OCI-LY7 (cell line): ENCODE data around the gene RHOBTB3.

ENCODE experiments used
- CTCF ChIP-seq: fragments of 200-600 bp; sonication (generic); conservative IDR thresholded peaks from 2 replicates; pipeline ENCODE4 v1.5.1; 2014; ENCODE audit warnings: mild to moderate bottlenecking, antibody characterized with exemption, low read length, moderate library complexity, mixed read lengths
- EZH2phosphoT487 ChIP-seq: fragments of 200-600 bp; sonication (generic); IDR thresholded peaks from 2 replicates; pipeline ENCODE4 v1.6.1; 2018; ENCODE audit warnings: low read depth, borderline replicate concordance, mild to moderate bottlenecking, mixed run types, antibody characterized with exemption, low read length, moderate library complexity, mixed read lengths

DNA sequence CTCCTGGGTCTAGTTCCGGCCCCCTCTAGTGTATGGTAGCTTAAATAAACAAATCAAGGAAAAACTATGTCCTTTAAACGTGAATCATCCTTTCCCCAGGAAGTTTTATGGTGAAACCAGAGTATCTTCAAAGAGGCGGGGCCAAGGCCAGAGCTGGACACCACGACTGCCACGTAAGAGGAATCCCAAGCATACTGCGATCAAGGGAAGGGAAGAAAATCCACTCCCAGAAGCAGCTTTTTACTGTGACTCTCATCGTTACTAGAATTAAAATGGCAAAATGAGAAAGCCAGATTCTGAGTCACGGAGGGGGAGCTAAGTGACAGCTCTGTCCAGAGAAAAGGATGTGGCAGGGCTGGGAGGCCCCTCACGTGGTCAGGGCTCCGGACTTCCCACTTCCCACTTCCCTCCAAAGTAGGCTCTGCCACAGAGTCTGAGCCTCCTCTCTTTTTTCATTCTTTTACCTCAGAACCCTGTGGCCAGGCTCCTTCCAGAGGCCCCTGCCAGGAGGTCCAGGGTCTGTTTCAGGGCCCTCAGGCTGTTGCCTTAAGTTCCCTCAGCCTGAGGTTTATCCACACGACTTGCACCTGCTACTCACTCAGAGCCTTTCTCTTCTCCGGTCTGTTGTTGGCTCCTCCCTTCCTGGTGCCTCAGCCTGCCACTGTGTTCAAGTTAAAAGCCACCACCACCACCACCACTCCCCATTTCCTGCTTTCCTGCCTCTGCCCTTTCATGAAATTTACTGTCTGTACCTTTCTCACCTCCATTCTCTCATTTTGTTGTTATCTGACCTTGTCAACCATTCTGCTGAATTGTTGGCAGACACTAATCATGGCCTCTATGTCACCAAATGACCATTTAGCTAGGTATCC is 92.8 kb downstream of the RHOBTB3 start:
- TF ChIP-seq CTCF, result no peak
- TF ChIP-seq EZH2phosphoT487, result no peak
